ENCODE measurements around the gene WNK2. TPM values are rescaled to one million over a fixed set of nuclear protein-coding genes. Genes with fewer than 3 reads are reported as not detected.

WNK2 gene
- total RNA-seq, 2 experiments from 2014 or later, result 0.25 TPM; not detected in 1

DNA sequence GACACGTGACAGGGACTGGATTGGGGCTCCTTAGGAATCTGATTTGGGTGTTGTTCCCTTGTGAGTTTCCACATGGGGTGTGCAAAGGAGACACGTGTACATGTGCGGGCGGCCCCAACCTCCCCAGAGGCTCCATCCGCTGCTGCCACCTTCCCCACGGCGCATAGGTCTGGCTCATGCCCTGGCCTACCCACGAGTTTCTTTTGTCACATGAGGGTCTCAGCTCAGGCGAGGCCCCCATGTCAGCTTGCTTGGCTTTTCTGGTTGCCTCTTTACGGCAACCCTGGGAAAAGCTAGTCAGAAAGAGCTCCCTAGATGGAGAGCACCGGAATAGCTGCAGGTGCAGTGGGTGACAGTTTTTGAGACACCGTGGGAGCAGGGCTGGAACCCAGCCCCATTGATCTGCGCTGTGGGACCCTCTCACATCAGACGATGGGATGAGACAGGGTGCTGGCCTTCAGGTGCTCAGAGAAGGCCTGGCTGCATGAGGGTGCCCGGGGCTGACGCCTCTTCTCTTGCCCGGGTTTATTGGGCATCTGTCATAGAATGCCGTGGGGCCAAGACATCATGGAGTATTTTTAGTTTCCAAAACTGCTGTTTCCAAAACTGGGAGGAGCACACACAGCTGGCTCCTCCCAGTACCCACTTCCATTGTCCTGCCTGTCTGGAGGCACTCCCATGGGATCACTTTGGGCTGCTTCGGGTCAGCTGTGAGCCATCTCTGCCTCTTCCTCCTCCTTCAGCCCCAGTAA, 107.8 kb downstream of the WNK2 start:
- Mint-ChIP-seq H3K27me3 (peaks cover 2% of the 10 kb centered on the region), H3K9me3 (no peaks in the 10 kb centered on the region), H3K36me3 (no peaks in the 10 kb centered on the region), H3K27ac (no peak overlapping the region), H3K4me1 (no peaks in the 10 kb centered on the region), H3K4me3 (no peak overlapping the region)
- ATAC-seq (ENCODE audit: low read depth), result no peak
- POLR2A ChIA-PET, result no interaction called here
- DNase-seq, result no peak

DNA sequence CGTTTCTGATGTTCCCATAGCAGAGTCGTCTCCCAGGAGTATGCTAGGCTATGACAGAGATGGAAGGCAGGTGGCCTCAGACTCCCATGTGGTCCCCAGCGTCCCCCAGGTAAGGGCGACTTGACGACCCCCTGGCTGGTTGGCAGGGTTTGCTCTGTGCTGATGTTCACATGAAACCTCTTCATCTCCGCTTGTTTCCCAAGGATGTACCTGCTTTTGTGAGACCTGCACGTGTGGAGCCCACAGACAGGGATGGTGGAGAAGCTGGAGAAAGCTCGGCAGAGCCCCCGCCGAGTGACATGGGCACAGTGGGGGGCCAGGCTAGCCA, 108.3 kb downstream of the WNK2 start:
- Mint-ChIP-seq H3K36me3 (no peaks in the 10 kb centered on the region), H3K9me3 (no peaks in the 10 kb centered on the region), H3K4me1 (peaks cover 4% of the 10 kb centered on the region), H3K27me3 (peaks cover 2% of the 10 kb centered on the region), H3K4me3 (no peak overlapping the region), H3K27ac (no peak overlapping the region)
- POLR2A ChIA-PET, result no interaction called here
- DNase-seq, result no peak
- no peak for ATAC-seq (ENCODE audit: low read depth)

DNA sequence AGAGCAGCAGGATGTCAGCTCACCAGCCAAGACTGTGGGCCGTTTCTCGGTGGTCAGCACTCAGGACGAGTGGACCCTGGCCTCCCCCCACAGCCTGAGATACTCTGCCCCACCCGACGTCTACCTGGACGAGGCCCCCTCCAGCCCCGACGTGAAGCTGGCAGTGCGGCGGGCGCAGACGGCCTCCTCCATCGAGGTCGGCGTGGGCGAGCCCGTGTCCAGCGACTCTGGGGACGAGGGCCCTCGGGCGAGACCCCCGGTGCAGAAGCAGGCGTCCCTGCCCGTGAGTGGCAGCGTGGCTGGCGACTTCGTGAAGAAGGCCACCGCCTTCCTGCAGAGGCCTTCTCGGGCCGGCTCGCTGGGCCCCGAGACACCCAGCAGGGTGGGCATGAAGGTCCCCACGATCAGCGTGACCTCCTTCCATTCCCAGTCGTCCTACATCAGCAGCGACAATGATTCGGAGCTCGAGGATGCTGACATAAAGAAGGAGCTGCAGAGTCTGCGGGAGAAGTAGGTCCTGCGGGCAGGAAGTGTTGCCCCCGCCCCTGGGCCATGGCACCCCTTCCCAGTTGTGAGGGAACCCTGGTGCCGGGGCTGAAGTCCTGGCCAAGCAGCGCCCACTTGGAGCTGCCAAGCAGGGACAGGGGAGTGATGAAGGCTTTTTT, 108.9 kb downstream of the WNK2 start:
- peaks cover 5% of the 10 kb centered on the region for H3K4me1 Mint-ChIP-seq

DNA sequence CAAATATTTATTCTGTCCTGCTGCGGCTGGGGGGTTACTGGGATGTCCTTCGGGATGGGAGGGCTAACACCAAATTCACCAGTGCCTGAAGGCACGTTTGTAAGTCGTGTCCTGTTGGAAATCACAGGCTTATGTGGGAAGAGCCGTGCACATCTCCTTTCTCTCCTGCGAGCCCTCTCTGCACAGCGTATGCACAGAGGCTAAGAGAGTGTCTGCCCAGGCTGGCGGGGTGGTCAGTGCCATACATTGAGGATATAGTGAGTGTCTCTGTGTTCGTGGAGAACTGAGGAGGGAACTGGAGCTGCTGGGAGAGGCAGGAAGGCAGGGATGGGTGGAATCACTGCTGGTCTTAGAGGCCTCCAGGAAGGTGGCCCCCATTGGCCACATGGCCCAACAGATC, 110.1 kb downstream of the WNK2 start:
- no peak overlapping the region for H3K27ac Mint-ChIP-seq
- no peak for ATAC-seq (ENCODE audit: low read depth)
- POLR2A ChIA-PET, result no interaction called here
- DNase-seq, result no peak
- no peaks in the 10 kb centered on the region for H3K36me3 Mint-ChIP-seq
- no peaks in the 10 kb centered on the region for H3K9me3 Mint-ChIP-seq
- H3K27me3 Mint-ChIP-seq, result no peaks in the 10 kb centered on the region
- H3K4me3 Mint-ChIP-seq, result no peak overlapping the region
- H3K4me1 Mint-ChIP-seq, result peaks cover 5% of the 10 kb centered on the region

More for the DNA sequence above, 108.9 kb downstream of the WNK2 start:
- POLR2A ChIA-PET, result no interaction called here
- Mint-ChIP-seq H3K27ac (no peak overlapping the region), H3K4me3 (no peak overlapping the region), H3K27me3 (no peaks in the 10 kb centered on the region), H3K9me3 (no peaks in the 10 kb centered on the region), H3K36me3 (no peaks in the 10 kb centered on the region)
- DNase-seq (no peak), ATAC-seq (ENCODE audit: low read depth) (no peak)

DNA sequence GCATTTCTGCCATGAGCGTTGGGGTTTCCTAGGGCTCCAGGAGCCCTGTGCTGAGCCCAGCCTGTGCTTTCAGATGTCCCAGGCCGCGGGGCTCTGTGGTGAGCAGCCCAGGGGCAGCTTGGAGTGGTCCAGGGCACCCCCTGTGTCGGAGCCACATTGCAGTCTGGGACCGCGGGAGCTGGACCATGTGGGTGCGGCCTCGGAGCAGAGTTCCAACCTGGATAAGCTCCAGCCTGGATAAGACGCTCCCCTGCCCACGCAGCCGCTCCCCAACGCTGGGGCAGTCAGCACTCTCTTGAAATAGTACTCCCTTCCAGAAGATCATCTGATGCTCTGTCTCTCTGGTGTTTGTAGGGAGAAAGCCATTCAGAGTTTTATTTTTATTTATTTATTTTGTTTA, 111.1 kb downstream of the WNK2 start:
- H3K4me3 Mint-ChIP-seq, result no peak overlapping the region
- ATAC-seq (ENCODE audit: low read depth) (no peak), DNase-seq (no peak)
- POLR2A ChIA-PET, result no interaction called here
- no peaks in the 10 kb centered on the region for H3K27me3 Mint-ChIP-seq
- no peak overlapping the region for H3K27ac Mint-ChIP-seq
- no peaks in the 10 kb centered on the region for H3K9me3 Mint-ChIP-seq
- H3K36me3 Mint-ChIP-seq, result no peaks in the 10 kb centered on the region
- peaks cover 5% of the 10 kb centered on the region for H3K4me1 Mint-ChIP-seq

DNA sequence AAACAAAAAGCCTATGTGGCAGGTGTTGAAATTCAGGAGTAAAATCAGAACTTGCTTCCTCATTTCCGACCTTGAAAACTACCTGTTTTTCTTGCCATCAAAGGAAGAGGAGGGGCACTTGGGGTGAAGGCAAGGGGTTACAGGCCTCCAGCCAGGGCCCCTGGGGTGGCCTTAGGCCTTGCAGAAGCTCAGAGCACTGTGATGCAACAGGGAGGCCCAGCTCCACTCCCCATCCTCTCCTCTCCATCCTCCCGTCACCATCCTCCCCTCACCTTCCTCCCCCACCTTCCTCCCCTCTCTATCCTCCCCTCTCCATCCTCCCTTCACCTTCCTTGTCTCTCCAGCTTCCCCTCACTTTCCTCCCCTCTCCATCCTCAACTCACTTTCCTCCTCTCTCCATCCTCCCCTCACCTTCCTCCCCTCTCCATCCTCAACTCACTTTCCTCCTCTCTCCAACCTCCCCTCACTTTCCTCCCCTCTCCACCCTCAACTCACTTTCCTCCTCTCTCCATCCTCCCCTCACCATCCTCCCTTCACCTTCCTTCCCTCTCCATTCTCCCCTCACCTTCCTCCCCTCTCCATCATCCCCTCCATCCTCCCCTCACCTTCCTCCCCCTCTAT, 111.6 kb downstream of the WNK2 start:
- H3K4me3 Mint-ChIP-seq, result no peak overlapping the region
- no peaks in the 10 kb centered on the region for H3K9me3 Mint-ChIP-seq
- no peak overlapping the region for H3K27ac Mint-ChIP-seq
- no peaks in the 10 kb centered on the region for H3K27me3 Mint-ChIP-seq
- POLR2A ChIA-PET, result no interaction called here
- peaks cover 5% of the 10 kb centered on the region for H3K4me1 Mint-ChIP-seq
- no peak for DNase-seq
- no peak for ATAC-seq (ENCODE audit: low read depth)
- no peaks in the 10 kb centered on the region for H3K36me3 Mint-ChIP-seq

DNA sequence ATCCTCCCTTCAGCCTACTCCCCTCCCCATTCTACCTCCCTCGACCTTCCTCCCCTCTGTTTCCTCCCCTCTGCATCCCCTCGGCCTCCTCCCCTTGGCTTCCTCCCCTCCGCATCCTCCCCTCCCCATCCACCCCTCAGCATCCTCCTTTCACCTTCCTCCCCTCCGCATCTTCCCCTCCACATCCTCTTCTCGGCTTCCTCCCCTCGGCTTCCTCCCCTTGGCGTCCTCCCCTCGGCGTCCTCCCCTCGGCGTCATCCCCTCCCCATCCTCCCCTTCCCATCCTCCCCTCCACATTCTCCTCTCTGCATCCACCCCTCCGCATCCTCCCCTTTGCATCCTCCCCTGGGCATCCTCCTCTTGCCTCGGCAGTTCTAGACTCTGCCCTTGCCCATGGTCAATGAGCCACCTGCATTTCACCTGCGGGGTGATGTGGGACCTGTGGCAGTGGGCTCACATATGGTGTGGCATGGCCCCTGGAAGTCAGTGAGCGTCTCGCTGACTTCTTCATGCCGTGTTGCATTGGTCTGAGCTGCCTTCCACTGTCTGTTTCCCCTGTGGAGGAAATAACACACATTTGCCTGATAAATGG, 113.0 kb downstream of the WNK2 start:
- no peaks in the 10 kb centered on the region for H3K27me3 Mint-ChIP-seq
- no peak for ATAC-seq (ENCODE audit: low read depth)
- H3K36me3 Mint-ChIP-seq, result no peaks in the 10 kb centered on the region
- no peak overlapping the region for H3K4me3 Mint-ChIP-seq
- H3K9me3 Mint-ChIP-seq, result no peaks in the 10 kb centered on the region
- no peak overlapping the region for H3K27ac Mint-ChIP-seq
- POLR2A ChIA-PET, result interaction anchor here (1.1 kb wide), 1 partner anchor 9 kb away, joined by 3 read pairs; no protein-coding TSS in a partner anchor
- no peak for DNase-seq
- peaks cover 6% of the 10 kb centered on the region for H3K4me1 Mint-ChIP-seq

DNA sequence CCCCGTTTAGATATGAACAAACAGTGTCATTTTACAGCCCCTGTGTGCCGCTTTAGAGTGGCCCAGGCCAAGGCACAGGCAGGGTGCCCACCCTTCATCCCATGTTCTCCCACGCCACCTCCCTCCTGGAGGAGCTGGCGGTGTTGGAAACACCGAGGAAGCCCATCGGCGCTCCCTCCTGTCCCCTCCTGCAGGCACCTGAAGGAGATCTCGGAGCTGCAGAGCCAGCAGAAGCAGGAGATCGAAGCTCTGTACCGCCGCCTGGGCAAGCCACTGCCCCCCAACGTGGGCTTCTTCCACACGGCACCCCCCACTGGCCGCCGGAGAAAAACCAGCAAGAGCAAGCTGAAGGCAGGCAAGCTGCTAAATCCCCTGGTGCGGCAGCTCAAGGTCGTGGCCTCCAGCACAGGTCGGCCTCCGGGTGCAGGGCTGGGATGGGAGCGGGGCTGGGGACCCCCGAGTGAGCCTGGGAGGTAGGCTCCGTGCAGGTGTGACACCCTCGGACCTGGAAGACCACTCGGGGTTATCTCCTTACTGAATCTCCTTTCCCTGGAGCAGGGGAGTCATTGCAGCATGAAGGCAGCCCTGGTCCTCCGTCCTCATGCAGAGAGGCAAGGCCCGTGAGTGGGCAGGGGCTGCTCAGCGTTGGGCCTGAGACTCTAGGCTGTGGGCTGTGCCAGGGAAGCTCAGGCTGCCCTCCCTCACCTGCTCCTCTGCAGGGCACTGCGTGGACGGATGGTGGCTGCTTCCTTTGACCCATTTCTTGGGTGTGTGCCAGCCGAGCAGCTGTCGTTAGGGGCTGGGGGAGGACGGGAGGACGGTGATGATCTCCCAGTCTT, 113.9 kb downstream of the WNK2 start:
- Mint-ChIP-seq H3K27ac (no peak overlapping the region), H3K9me3 (no peaks in the 10 kb centered on the region), H3K4me3 (no peak overlapping the region), H3K4me1 (peaks cover 11% of the 10 kb centered on the region), H3K36me3 (no peaks in the 10 kb centered on the region), H3K27me3 (no peaks in the 10 kb centered on the region)
- DNase-seq (no peak), ATAC-seq (ENCODE audit: low read depth) (no peak)
- POLR2A ChIA-PET, result interaction anchor here (1.1 kb wide), 1 partner anchor 10 kb away, joined by 3 read pairs; no protein-coding TSS in a partner anchor

DNA sequence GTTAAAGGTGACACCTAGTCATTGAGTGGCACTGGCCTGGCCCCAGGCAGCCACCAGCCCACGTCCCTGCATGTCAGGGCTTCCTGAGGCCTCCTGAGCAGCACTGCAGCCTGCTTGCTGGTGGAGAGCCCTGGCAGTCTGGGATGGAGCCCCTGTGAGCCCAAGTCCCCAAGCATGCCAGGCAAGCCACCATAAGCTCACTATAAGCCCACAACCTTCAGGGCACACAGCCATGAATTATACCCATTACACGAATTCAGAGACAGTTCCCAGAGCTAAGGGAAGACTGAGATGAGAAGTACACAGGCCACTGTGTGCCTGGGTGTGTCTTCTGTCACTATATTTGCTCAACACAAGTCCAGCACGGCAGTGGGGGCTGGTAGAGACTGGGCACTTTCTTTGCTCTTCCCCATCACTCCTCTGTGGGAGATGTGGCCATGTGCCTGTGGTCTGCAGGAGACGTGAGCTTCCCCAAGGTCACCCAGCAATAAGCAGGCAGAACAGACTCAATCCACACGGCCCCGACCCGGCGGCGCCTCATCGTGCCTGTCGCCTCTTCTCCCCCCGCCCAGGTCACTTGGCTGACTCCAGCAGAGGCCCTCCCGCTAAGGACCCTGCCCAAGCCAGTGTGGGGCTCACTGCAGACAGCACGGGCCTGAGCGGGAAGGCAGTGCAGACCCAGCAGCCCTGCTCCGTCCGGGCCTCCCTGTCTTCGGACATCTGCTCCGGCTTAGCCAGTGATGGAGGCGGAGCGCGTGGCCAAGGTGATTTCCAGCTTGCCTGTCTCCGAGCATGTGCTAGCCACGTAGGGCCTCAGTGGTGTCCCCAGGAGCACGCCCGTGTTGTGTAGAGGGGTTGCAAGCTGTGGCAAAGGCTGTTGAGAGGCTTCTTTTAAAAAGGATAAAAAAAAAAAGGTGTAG, 114.8 kb downstream of the WNK2 start:
- no peaks in the 10 kb centered on the region for H3K36me3 Mint-ChIP-seq
- POLR2A ChIA-PET, result no interaction called here
- no peaks in the 10 kb centered on the region for H3K9me3 Mint-ChIP-seq
- H3K4me1 Mint-ChIP-seq, result peaks cover 11% of the 10 kb centered on the region
- no peaks in the 10 kb centered on the region for H3K27me3 Mint-ChIP-seq
- no peak overlapping the region for H3K4me3 Mint-ChIP-seq
- ATAC-seq (ENCODE audit: low read depth), result no peak
- no peak for DNase-seq
- no peak overlapping the region for H3K27ac Mint-ChIP-seq

DNA sequence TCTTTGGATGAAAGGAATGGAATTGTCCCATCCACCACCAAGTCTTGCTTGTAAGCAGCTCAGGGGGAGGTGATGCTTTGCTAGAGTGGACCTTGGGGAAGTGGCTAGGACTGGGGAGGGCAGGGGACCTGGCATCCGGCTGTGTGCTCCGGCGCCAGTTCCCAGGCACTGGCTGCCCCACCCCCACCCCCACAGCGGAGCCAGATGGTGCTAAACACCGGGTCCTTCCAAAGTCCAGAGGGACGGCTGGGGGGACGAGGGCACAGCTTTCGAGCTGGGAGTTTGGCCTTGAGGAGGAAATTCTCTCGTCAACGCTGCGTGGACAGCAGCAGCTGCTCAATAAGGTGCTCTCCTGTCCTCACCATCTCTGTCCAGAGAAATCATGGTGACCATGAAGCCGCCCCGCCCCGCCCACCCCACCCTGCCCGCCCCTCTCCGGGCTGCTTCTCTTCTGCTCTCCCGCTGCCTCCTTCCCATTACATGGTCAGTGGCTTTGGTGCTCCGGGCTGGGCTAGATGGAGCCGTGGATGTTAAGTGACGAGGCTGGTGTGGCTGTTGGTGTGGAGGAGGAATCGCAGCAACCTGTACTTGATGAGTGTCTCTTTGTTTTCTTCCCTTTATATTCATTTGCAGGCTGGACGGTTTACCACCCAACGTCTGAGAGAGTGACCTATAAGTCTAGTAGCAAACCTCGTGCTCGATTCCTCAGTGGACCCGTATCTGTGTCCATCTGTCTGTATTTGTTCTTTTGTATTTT, 115.7 kb downstream of the WNK2 start:
- Mint-ChIP-seq H3K27me3 (no peaks in the 10 kb centered on the region), H3K4me1 (peaks cover 11% of the 10 kb centered on the region), H3K27ac (no peak overlapping the region), H3K9me3 (no peaks in the 10 kb centered on the region), H3K4me3 (no peak overlapping the region), H3K36me3 (no peaks in the 10 kb centered on the region)
- POLR2A ChIA-PET, result no interaction called here
- no peak for DNase-seq
- no peak for ATAC-seq (ENCODE audit: low read depth)

DNA sequence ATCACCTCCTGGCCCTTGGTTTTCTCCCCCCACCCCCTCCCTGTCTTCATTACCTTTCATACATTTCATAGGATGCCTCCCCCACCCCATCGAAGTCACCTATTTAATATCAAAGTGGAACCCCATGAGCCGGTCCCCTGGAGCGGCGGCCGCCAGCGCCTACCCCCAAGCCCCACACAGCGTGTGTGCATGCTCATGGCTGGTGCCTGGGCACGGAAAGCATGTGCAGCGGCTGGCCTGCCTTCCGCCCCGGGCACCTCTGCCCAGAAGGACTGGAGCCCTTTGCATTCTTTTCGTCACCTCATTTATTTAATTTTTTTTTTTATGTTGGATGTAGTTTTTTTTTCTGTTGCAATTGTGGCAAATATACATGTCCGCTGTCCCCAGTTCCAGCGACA, 116.2 kb downstream of the WNK2 start:
- Mint-ChIP-seq H3K4me3 (no peak overlapping the region), H3K27me3 (no peaks in the 10 kb centered on the region)
- POLR2A ChIA-PET, result no interaction called here

DNA sequence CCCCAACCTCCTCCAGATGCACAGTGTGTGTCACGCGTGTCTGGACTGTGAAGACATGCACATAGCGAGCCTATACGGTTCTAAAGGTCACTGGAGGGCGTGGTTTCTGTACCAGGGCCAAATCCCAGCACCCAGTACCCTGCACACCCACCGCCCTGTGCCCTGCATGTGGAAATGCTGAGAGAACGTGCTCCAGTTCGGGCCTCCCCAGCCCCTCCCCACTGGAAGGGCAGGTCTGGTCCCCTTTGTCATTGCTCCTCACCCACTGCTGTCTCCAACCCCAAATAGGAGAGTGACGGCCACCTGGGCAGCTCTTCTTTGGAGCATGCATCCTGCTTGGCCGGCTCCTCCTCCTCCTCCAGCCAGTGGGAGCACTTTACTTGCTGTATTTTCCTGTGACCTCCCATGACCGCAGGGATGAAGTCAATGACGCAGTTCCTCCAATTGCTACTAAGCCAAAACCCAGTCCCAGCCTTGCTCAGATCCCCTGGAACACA, 116.7 kb downstream of the WNK2 start:
- no peaks in the 10 kb centered on the region for H3K36me3 Mint-ChIP-seq
- H3K4me1 Mint-ChIP-seq, result peaks cover 11% of the 10 kb centered on the region
- H3K27me3 Mint-ChIP-seq, result no peaks in the 10 kb centered on the region
- no peak for DNase-seq
- no peaks in the 10 kb centered on the region for H3K9me3 Mint-ChIP-seq
- H3K27ac Mint-ChIP-seq, result no peak overlapping the region
- POLR2A ChIA-PET, result no interaction called here
- H3K4me3 Mint-ChIP-seq, result no peak overlapping the region
- ATAC-seq (ENCODE audit: low read depth), result no peak

More for the DNA sequence above, 116.2 kb downstream of the WNK2 start:
- DNase-seq, result no peak
- no peak for ATAC-seq (ENCODE audit: low read depth)
- H3K36me3 Mint-ChIP-seq, result no peaks in the 10 kb centered on the region
- H3K27ac Mint-ChIP-seq, result no peak overlapping the region
- peaks cover 11% of the 10 kb centered on the region for H3K4me1 Mint-ChIP-seq
- H3K9me3 Mint-ChIP-seq, result no peaks in the 10 kb centered on the region

Measured in activated naive CD8-positive, alpha-beta T cell treated with anti-CD3 and anti-CD28 coated beads, Interleukin-2, amount 10 ng/mL, durations not matched to agents 7 days and 5 days (primary cell).